ENCODE data around the gene GATAD2A. TPM values are rescaled to one million over a fixed set of nuclear protein-coding genes. Genes with fewer than 3 reads are reported as not detected.

Gene GATAD2A
- total and polyA plus RNA-seq, 9 of the 15 experiments (the other 6 are each of a cell fraction or from before 2014, with no cell fraction given): 2.4 to 226 (median 44.2) TPM

GRCh38 chr19:19385131-19385895, 20.2 kb upstream of the GATAD2A start (continued):
- TF ChIP-seq NR2F6 (CRISPR knock-in tag; IDR thresholded peaks at IDR 0.05): no peak
- peak; percentile 22; the same call in 1 of the 2 replicates for TF ChIP-seq TAF7 (tag; IDR thresholded peaks at IDR 0.05)
- TF ChIP-seq HMG20A (CRISPR knock-in tag; conservative IDR thresholded peaks at IDR 0.05): no peak
- TF ChIP-seq JUN (IDR thresholded peaks at IDR 0.05; ENCODE audit: borderline replicate concordance, low read depth, low read length): peak; percentile 18; the same call in 1 of the 2 replicates
- no peak for TF ChIP-seq JUN (CRISPR knock-in tag; IDR thresholded peaks at IDR 0.05; ENCODE audit: borderline replicate concordance)
- TF ChIP-seq ERF (CRISPR knock-in tag; IDR thresholded peaks at IDR 0.05): peak; percentile 92
- TF ChIP-seq EP300 (IDR thresholded peaks at IDR 0.05; ENCODE audit: low read length): no peak; the same call in 1 of the 2 replicates
- peak; percentile 53 for TF ChIP-seq SMAD4 (CRISPR knock-in tag; conservative IDR thresholded peaks at IDR 0.05)
- no peak for TF ChIP-seq ZNF561 (CRISPR knock-in tag; conservative IDR thresholded peaks at IDR 0.05)
- no peak for TF ChIP-seq NR1H2 (CRISPR knock-in tag; IDR thresholded peaks at IDR 0.05)
- TF ChIP-seq ZNF644 (tag; IDR thresholded peaks at IDR 0.05; ENCODE audit: low read depth): peak; percentile 21; the same call in 1 of the 2 replicates
- peak; percentile 82 for TF ChIP-seq GABPA (tag; conservative IDR thresholded peaks at IDR 0.05; ENCODE audit: low read depth)
- TF ChIP-seq TRIM28 (IDR thresholded peaks at IDR 0.05): no peak
- TF ChIP-seq GMEB1 (CRISPR knock-in tag; IDR thresholded peaks at IDR 0.05): peak; percentile 56
- TF ChIP-seq NCOA4 (IDR thresholded peaks at IDR 0.05; ENCODE audit: partially characterized antibody): no peak
- no peak for TF ChIP-seq NFRKB (IDR thresholded peaks at IDR 0.05; ENCODE audit: low read depth)
- TF ChIP-seq RBFOX2 (IDR thresholded peaks at IDR 0.05; ENCODE audit: low read depth, low read length): peak; percentile 83
- TF ChIP-seq SNAPC5 (CRISPR knock-in tag; IDR thresholded peaks at IDR 0.05): no peak
- TF ChIP-seq GTF2F1 (IDR thresholded peaks at IDR 0.05; ENCODE audit: low read depth, low read length): peak; percentile 82
- TF ChIP-seq FOXA1 (IDR thresholded peaks at IDR 0.05; ENCODE audit: borderline replicate concordance): no peak
- no peak for TF ChIP-seq MCM2 (IDR thresholded peaks at IDR 0.05; ENCODE audit: low read depth)
- TF ChIP-seq SMARCE1 (IDR thresholded peaks at IDR 0.05): peak; percentile 41; the same call in 1 of the 2 replicates
- TF ChIP-seq CTBP1 (IDR thresholded peaks at IDR 0.05; ENCODE audit: borderline replicate concordance): peak; percentile 95
- TF ChIP-seq E2F6 (IDR thresholded peaks at IDR 0.05; ENCODE audit: borderline replicate concordance in 1 of 2, extremely low read depth in 1 of 2, insufficient read depth in 1 of 2, insufficient read length in 1 of 2, low read depth in 1 of 2, low read length in 1 of 2, poor library complexity in 1 of 2, severe bottlenecking in 1 of 2): peak; percentile 93 to 95
- no peak for TF ChIP-seq SMC3 (conservative IDR thresholded peaks at IDR 0.05; ENCODE audit: insufficient read depth, low read depth, low read length)
- no peak for TF ChIP-seq NR2C1 (IDR thresholded peaks at IDR 0.05)
- TF ChIP-seq NR2C1 (tag; IDR thresholded peaks at IDR 0.05): peak; percentile 44; the same call in 1 of the 2 replicates
- no peak for TF ChIP-seq ZNF121 (CRISPR knock-in tag; conservative IDR thresholded peaks at IDR 0.05)
- no peak for TF ChIP-seq BRCA1 (IDR thresholded peaks at IDR 0.05)
- no peak for TF ChIP-seq BRCA1 (CRISPR knock-in tag; IDR thresholded peaks at IDR 0.05)
